HG02623 (cell line): Measurements from ENCODE around the gene PPEF2.
"Not testable (repeated sequence)": the region's sequence is repeated elsewhere in the genome, so short reads cannot be mapped to it uniquely, and the experiment has no call there.

ENCODE experiments used
- ATAC-seq: cut with Tn5 transposase; IDR thresholded peaks from one replicate; pipeline ENCODE4 v1.9.1; 2021; ENCODE audit warnings: moderate library complexity; ENCODE audit not compliant: unreplicated experiment

The PPEF2 gene

GRCh38 chr4:75898536-75898935 lies 3.7 kb downstream of the PPEF2 start:
- no peak for ATAC-seq

GRCh38 chr4:75895744-75896314 lies 6.4 kb downstream of the PPEF2 start:
- ATAC-seq: no peak

- ATAC-seq: no peak
These were observed 9.7 kb downstream of the PPEF2 start for GRCh38 chr4:75892508-75892907.

DNA sequence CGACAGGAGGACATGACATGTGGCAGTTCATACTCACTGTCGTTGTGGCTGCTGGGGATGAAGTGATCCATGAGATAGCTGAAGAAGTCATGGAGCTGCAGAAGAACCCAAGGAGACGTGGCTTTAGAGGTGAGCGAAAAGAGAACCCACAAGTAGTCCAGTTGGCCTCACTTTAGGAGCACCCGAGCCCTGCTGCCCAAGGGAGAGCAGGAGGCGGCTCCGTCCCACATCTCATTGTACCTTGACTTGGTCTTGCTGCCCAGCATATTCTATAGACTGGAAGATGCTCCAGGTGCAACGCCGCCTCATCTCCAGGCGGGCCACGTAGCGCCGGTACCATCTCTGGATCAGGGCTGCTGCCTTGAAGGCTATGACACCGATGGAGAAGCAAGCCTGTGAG lies 10.6 kb downstream of the PPEF2 start:
- ATAC-seq: no peak

DNA sequence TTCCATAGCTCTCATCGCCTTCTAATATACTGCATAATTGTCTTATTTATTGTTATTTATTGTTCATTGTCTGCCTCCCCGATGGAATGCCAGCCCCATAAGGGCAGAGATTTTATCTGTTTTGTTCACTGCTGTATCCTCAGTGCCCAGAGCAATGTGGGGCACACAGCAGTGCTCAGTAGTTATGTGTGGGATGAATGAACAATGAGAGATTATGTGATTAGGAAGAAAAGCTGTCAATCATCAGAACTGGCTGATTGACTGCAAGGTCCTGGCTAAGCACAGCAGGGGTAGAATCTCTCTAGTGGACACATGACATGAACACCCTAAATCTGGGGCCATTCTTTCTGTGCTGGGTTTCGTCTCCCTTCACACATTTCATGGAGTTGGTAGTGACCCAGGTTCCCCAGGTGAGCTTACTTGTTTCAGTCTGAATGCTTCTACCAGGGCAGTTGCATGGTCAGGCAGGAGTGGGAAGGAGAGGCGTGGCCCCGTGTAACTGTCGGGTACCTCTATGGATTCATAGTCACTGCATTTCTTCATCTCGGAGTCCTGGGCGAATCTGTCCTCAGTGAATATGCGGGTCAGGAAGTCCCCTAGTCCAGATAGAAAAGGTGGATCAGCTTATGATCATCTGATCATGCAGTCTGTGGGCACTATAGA lies 12.6 kb downstream of the PPEF2 start:
- ATAC-seq: no peak

DNA sequence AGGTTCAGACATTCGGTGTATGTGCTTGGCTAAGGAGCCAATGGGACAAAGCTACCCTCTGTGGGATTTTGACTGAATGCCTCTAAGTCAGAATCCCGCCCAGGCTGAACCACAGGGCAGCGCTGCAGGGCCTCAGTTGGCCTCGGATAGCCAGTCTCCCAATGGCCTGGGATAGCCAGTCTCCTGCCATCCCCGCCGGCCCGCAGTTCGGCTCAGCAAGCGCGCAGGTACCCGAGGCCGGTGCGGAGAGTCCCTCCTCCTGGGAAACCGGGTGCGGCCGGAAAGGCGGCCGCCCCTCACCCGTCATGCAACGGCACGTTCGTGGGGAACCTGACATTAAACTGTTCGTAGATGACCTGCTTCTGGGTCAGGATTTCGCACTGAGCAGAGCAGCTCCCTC lies 16.1 kb downstream of the PPEF2 start:
- no peak for ATAC-seq

GRCh38 chr4:75881476-75881875 lies 20.8 kb downstream of the PPEF2 start:
- no peak for ATAC-seq

DNA sequence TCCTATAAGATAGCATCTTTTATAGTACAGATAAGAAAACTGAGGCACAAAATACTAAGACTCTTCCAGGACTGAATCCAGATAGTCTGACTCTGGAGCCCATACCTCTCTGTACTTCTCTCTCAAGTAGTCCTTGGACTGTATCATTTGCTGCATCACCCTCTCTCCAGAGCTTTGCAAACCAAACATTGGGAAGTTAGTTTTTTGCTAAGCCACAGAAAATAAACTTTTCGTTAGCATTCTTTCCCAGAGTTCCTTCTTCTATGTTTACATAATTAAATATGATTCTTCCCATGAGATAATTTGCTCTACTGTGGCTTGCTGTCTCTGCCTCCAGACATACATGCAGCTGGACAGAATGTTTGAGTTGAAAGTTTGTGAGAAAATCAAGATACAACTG lies 22.0 kb downstream of the PPEF2 start:
- no peak for ATAC-seq

GRCh38 chr4:75878246-75878756 lies 24.0 kb downstream of the PPEF2 start:
- ATAC-seq: no peak

- ATAC-seq: no peak
These were observed 26.0 kb downstream of the PPEF2 start for GRCh38 chr4:75876218-75876617.

GRCh38 chr4:75869100-75869499 lies 33.2 kb downstream of the PPEF2 start:
- ATAC-seq: no peak

- no peak for ATAC-seq
These were observed 35.1 kb downstream of the PPEF2 start for GRCh38 chr4:75867130-75867529.

DNA sequence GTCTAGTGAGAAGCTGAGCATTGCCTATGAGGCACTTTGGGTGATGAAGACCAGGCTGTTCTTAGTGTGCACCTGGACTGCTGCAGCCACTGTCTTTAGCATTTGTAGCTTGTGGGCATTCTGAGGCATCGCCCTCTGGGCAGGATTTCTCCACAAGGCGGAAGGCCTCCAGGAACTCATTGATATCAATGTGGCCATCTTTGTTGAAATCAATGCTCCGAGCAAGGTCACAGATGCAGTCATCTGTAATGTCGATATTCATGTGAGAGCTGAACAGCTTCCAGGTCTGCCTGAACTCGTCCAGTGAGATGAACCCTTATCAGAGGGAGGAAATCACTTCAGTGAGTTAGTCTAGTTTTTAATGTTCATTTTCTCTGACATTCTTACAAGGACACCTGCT lies 41.6 kb downstream of the PPEF2 start:
- no peak for ATAC-seq

DNA sequence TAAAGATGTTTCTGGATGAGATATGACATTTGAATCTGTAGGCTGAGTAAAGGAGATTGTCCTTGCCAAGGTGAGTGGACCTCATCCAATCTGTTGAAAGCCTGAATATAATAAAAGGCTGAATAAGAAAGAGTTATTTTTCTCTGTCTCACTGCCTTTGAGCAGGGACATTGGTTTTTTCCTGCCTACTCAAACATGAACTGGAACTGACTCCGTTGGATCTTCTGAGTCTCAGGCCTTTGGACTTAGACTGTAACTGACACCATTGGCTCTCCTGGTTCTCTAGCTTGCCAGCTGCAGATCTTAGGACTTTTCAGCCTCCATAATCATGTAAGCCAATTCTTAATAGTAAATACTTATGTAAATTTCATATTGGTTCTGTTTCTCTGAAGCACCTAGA lies 43.5 kb downstream of the PPEF2 start:
- ATAC-seq: no peak

- no peak for ATAC-seq
These were observed 52.8 kb downstream of the PPEF2 start for GRCh38 chr4:75849461-75849860.

GRCh38 chr4:75848891-75849290 lies 53.4 kb downstream of the PPEF2 start:
- no peak for ATAC-seq

DNA sequence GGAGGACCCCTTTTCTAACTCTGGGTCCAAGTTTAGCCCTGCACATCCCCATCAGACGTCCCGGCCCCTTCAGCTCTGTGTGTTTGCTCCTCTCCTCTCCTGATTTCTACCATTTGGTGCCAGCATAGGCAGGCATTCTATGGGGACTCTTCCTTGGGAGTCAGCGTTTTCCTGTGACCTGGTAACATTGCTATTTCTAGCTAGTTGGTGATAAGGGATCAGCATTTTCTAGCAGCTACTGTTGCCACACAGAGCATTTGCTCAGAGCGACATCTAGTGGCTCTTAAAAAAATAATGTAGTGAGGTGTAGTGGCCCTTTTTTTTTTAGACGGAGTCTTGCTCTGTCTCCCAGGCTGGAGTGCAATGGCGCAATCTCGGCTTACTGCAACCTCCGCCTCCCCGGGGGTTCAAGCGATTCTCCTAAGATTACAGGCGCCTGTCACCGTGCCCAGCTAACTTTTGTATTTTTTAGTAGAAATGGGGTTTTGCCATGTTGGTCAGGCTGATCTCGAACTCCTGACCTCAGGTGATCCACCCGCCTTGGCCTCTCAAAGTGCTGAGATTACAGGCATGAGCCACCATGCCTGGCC lies 54.0 kb downstream of the PPEF2 start:
- not testable (repeated sequence) for ATAC-seq

DNA sequence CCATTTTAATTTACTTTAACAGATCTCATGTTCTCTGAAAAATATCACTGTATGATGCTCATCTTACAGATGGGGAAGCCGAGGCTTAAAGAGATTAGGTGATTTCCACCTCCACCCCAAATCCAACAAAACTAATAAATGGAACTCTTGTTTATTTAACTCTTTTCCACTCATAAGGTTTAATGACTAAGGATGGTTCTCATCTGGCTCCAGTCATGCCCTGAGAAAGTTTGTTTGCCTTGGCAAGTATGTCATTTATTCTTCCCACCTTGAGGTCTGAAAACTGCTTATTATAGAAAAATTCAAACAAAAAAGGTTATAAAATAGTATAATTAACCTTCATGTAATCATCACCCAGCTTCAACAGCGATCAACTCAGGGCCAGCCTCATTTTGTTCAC lies 56.3 kb downstream of the PPEF2 start:
- no peak for ATAC-seq

DNA sequence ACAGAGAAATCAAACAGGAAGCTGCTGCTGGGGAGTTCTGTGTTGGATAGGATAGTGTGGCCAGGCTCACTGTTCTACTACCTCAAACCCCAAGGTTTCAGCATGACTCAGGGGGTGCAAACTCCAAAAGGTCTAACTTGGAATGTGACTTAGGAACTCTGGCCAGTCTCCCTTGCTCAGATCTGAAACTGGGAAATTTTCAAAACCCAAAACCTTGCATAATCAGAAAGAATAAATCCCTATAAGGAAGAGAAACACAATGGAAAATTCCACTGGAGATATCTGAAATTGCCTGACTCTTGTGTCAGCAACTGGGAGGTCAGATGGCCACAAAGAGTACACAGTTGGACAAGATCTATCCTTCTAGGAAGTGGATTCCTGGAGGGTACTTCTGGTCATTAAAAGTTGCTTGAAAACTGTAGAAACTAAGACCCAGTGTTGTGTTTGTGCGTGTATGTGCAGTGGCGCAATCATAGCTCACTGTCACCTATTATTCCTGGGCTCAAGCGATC lies 58.0 kb downstream of the PPEF2 start:
- no peak for ATAC-seq

DNA sequence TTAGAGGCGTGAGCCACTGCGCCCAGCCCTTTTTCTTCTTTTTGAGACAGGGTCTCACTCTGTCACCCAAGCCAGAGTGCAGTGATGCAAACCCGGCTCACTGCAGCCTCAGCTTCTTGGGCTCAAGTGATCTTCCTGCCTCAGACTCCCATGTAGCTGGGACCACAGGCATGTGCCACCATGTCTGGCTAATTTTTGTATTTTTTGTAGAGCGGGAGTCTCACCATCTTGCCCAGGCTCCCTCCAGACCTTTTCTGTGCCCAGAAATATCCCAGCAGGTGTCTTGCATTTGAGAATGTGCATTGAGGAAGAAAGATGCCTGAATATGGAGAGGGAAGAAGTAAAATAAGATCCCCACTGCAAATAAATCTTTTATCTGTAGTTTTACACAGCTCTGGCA lies 58.7 kb downstream of the PPEF2 start:
- no peak for ATAC-seq

GRCh38 chr4:75841641-75842520 lies 60.4 kb downstream of the PPEF2 start:
- no peak for ATAC-seq
